Calu3 (cell line): Measurements from ENCODE around the gene DENND4B. TPM values are rescaled to one million over a fixed set of nuclear protein-coding genes. Genes with fewer than 3 reads are reported as not detected.
"Not testable (repeated sequence)": the region's sequence is repeated elsewhere in the genome, so short reads cannot be mapped to it uniquely, and the experiment has no call there.

Experiments
- BruUV-seq: library from RNA; stranded (reverse); fragments of 400-500 nt; replicated peaks from 2 replicates; lab custom pipeline; 2021; lab: Mats Ljungman, UMichigan
- CTCF ChIA-PET: fragments of 300-600 bp; sonication (Branson Sonifier 250); formaldehyde crosslinking; loops from one replicate; lab custom pipeline; 2022; ENCODE audit warnings: antibody characterized with exemption; lab: Charles Lee
- DNase-seq: peaks from one replicate; pipeline ENCODE4 v3.0.0; 2022
- H3K27ac Mint-ChIP-seq: one replicate; pipeline ENCODE4 v1.8.0; 2022; ENCODE audit warnings: mixed read lengths; ENCODE audit not compliant: unreplicated experiment
- H3K27me3 Mint-ChIP-seq: one replicate; pipeline ENCODE4 v1.8.0; 2022; ENCODE audit warnings: mixed read lengths; ENCODE audit not compliant: unreplicated experiment
- H3K36me3 Mint-ChIP-seq: one replicate; pipeline ENCODE4 v1.8.0; 2022; ENCODE audit warnings: mild to moderate bottlenecking, moderate library complexity, mixed read lengths; ENCODE audit not compliant: insufficient read depth, unreplicated experiment
- H3K4me1 Mint-ChIP-seq: one replicate; pipeline ENCODE4 v1.8.0; 2022; ENCODE audit warnings: mild to moderate bottlenecking, low read depth, mixed read lengths; ENCODE audit not compliant: unreplicated experiment
- H3K4me3 Mint-ChIP-seq: one replicate; pipeline ENCODE4 v1.8.0; 2022; ENCODE audit warnings: mild to moderate bottlenecking, low read depth, moderate library complexity, mixed read lengths; ENCODE audit not compliant: unreplicated experiment
- H3K9me3 Mint-ChIP-seq: one replicate; pipeline ENCODE4 v1.8.0; 2022; ENCODE audit warnings: low read depth, mixed read lengths; ENCODE audit not compliant: unreplicated experiment
- CTCF ChIP-seq: fragments of 200-600 bp; IDR thresholded peaks from one replicate; pipeline ENCODE4 v1.8.0; 2022; ENCODE audit warnings: antibody characterized with exemption; ENCODE audit not compliant: unreplicated experiment
- intact Hi-C: fragments of 100-400 bp; cut with micrococcal nuclease; formaldehyde crosslinking; loops from one replicate; pipeline ENCODE4 v1.10.0; 2022; ENCODE audit not compliant: unreplicated experiment
- total RNA-seq: library from RNA; stranded (reverse); gene quantifications from 2 replicates; pipeline ENCODE4 v1.2.3, GENCODE V29; 2022

The DENND4B gene
- total RNA-seq, 1 experiment from 2014 or later, result 90.0 TPM

GRCh38 chr1:153985341-153985912 lies 38.9 kb upstream of the DENND4B start:
- Mint-ChIP-seq H3K4me3 (peak overlapping the region; percentile 84), H3K27ac (peak overlapping the region; percentile 50), H3K36me3 (peaks cover 47% of the 10 kb centered on the region), H3K9me3 (no peaks in the 10 kb centered on the region), H3K27me3 (peaks cover 4% of the 10 kb centered on the region), H3K4me1 (peaks cover 41% of the 10 kb centered on the region)
- no peak for DNase-seq
- no TSS peak for BruUV-seq
- no peak for TF ChIP-seq CTCF
- CTCF ChIA-PET, result interaction anchor here (0.5 to 2.1 kb wide), 6 partner anchors 18 to 184 kb away, joined by 3 to 18 read pairs (median 5); partner anchors contain the start of genes CREB3L4, DENND4B, GATAD2B and SLC39A1
- intact Hi-C loops, result loop anchor here (5.0 to 10.0 kb wide), 3 partner anchors 308 to 631 kb away; partner anchors contain the start of genes NPR1 and S100A9

- peaks cover 38% of the 10 kb centered on the region for H3K36me3 Mint-ChIP-seq
- TF ChIP-seq CTCF, result no peak
- CTCF ChIA-PET, result interaction anchor here (0.6 kb wide), 1 partner anchor 41 kb away, joined by 3 read pairs; no protein-coding TSS in a partner anchor
- intact Hi-C loops, result loop anchor here (10.0 kb wide), 2 partner anchors 470 to 630 kb away; partner anchors contain the start of gene S100A9
- no peak for DNase-seq
- no peak overlapping the region for H3K27ac Mint-ChIP-seq
- no TSS peak for BruUV-seq
- no peaks in the 10 kb centered on the region for H3K27me3 Mint-ChIP-seq
- peaks cover 35% of the 10 kb centered on the region for H3K4me1 Mint-ChIP-seq
- peak overlapping the region; percentile 84 for H3K4me3 Mint-ChIP-seq
- no peaks in the 10 kb centered on the region for H3K9me3 Mint-ChIP-seq
Observed at GRCh38 chr1:153984123-153984894, 37.8 kb upstream of the DENND4B start.

- DNase-seq, H3K9me3 Mint-ChIP-seq, H3K4me3 Mint-ChIP-seq, CTCF ChIA-PET, H3K27ac Mint-ChIP-seq, H3K27me3 Mint-ChIP-seq: not testable (repeated sequence)
- BruUV-seq, result TSS peak; percentile 90
- intact Hi-C loops, result loop anchor here (10.0 kb wide), 2 partner anchors 467 to 627 kb away; partner anchors contain the start of gene S100A9
- Mint-ChIP-seq H3K36me3 (peaks cover 55% of the 10 kb centered on the region), H3K4me1 (peaks cover 42% of the 10 kb centered on the region)
Observed at GRCh38 chr1:153981735-153982134, 35.2 kb upstream of the DENND4B start.

GRCh38 chr1:153979091-153979490 lies 32.6 kb upstream of the DENND4B start:
- Mint-ChIP-seq H3K36me3 (peaks cover 64% of the 10 kb centered on the region), H3K4me1 (peaks cover 31% of the 10 kb centered on the region)
- BruUV-seq, intact Hi-C loops, H3K27me3 Mint-ChIP-seq, DNase-seq, H3K9me3 Mint-ChIP-seq, H3K27ac Mint-ChIP-seq, H3K4me3 Mint-ChIP-seq: not testable (repeated sequence)
- CTCF ChIA-PET, result interaction anchor here (1.0 kb wide), 1 partner anchor 182 kb away, joined by 3 read pairs; no protein-coding TSS in a partner anchor

GRCh38 chr1:153978274-153978909 lies 31.9 kb upstream of the DENND4B start:
- intact Hi-C loops, result no loop called here
- peaks cover 29% of the 10 kb centered on the region for H3K4me1 Mint-ChIP-seq
- CTCF ChIA-PET, result interaction anchor here (1.0 to 2.8 kb wide), 4 partner anchors 9 to 181 kb away, joined by 3 to 27 read pairs (median 10); partner anchors contain the start of genes CREB3L4, CRTC2 and RAB13
- TSS peak; percentile 30 for BruUV-seq
- H3K4me3 Mint-ChIP-seq, result peak overlapping the region; percentile 94
- peak overlapping the region; percentile 83 for H3K27ac Mint-ChIP-seq
- peaks cover 62% of the 10 kb centered on the region for H3K36me3 Mint-ChIP-seq
- DNase-seq, result no peak
- TF ChIP-seq CTCF, result no peak
- H3K9me3 Mint-ChIP-seq, result no peaks in the 10 kb centered on the region
- no peaks in the 10 kb centered on the region for H3K27me3 Mint-ChIP-seq
